Measurements from ENCODE around the gene KLF5.

KLF5 gene

GRCh38 chr13:73058736-73059459 lies at the start of gene KLF5:
KLF5 (plus strand) TSS chr13:73059005; CDS start chr13:73059328, 323 bp downstream.
- peak within 1 kb of the TSS; percentile 49; the same call in 1 of the 2 replicates for H3K27ac ChIP-seq
- TF ChIP-seq CTCF (conservative IDR thresholded peaks at IDR 0.05), result no peak

GRCh38 chr13:73011751-73012150 lies 47.1 kb upstream of the KLF5 start:
- no peak for TF ChIP-seq CTCF (conservative IDR thresholded peaks at IDR 0.05)

DNA sequence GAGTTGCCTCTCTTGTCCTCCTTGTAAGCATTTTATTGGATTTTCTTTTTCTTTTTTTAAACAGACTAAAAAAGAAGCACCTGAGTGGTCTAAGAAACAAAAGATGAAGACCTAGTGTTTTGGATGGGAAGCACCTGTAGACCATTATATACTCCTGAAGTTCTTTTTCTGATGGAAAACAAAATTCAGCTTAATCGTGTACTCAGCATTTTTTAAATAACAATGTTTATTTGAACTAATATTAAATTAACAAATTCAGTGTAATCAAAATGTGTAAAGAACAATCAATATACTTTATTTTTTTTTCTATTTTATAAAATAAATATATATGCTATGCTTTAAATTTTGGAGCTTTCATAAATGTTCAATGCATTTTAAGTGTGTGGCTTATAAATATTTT lies 43.0 kb upstream of the KLF5 start:
- no peak overlapping the region for H3K27ac ChIP-seq
- no peak for TF ChIP-seq CTCF (conservative IDR thresholded peaks at IDR 0.05)

More at GRCh38 chr13:73011751-73012150, 47.1 kb upstream of the KLF5 start:
- no peak overlapping the region for H3K27ac ChIP-seq

- no peak overlapping the region for H3K27ac ChIP-seq
- no peak for TF ChIP-seq CTCF (conservative IDR thresholded peaks at IDR 0.05)
Measured at GRCh38 chr13:73018336-73018735, 40.5 kb upstream of the KLF5 start.

DNA sequence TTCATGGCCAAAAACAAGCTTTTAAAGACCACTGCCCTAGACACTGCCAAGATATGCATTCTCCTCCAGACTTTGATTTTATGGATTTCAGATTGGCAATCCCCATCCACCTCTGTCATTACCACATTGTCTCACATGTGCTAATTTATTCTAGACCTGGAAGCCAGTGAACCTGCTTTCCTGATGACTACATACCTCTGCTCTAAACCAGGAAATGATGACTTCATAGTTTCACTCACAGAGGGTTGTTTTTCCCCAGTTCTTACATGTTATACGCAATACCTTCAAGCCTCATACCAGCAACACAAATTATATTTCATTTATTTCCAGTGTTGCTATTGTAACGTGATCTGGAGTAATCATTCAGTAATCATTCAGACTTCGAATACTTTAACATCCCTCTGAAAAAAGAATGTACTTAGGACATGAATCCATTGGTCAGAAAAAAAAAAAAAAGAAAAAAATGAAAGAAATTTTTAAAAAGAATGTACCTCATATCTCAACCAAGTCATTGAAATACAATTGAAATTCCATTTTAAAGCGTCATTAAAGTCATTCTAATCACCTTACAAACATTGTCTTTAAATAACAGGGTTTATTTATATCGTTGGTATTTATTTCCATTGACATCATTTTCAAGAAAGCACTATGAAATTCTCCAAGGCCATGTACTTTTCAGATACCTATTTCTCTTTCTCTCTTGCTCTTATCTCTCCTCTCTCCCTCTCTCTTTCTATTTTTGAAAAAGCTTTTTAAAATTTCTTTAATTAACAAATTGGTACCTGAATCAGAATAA lies 33.4 kb upstream of the KLF5 start:
- TF ChIP-seq CTCF (conservative IDR thresholded peaks at IDR 0.05), result no peak
- no peak overlapping the region for H3K27ac ChIP-seq

GRCh38 chr13:73034901-73035300 lies 23.9 kb upstream of the KLF5 start:
- no peak overlapping the region for H3K27ac ChIP-seq
- no peak for TF ChIP-seq CTCF (conservative IDR thresholded peaks at IDR 0.05)

GRCh38 chr13:73035660-73036059 lies 23.1 kb upstream of the KLF5 start:
- no peak for TF ChIP-seq CTCF (conservative IDR thresholded peaks at IDR 0.05)
- no peak overlapping the region for H3K27ac ChIP-seq

Measured in VCaP (cell line).